Immature natural killer cell (primary cell): ENCODE results near the gene HK3. TPM values are rescaled to one million over a fixed set of nuclear protein-coding genes. Genes with fewer than 3 reads are reported as not detected.

ENCODE experiments used
- DNase-seq, 3 donors: peaks; one replicate each; pipeline ENCODE4 v3.0.0; 2022; ENCODE audit warnings: mixed read lengths in 1 of 3
- H3K27ac Mint-ChIP-seq, 6 donors: one replicate each; pipeline ENCODE4 v1.8.0; 2020; ENCODE audit warnings: mixed read lengths in 6 of 6, mild to moderate bottlenecking in 5 of 6, inconsistent platforms in 4 of 6, moderate library complexity in 3 of 6
- H3K27me3 Mint-ChIP-seq, 3 donors: one replicate each; pipeline ENCODE4 v1.8.0; 2020 to 2021; ENCODE audit warnings: low read depth in 3 of 3, mild to moderate bottlenecking in 3 of 3, mixed read lengths in 3 of 3, moderate library complexity in 3 of 3, inconsistent platforms in 1 of 3
- H3K36me3 Mint-ChIP-seq, 3 donors: one replicate each; pipeline ENCODE4 v1.8.0; 2020; ENCODE audit warnings: mixed read lengths in 3 of 3, inconsistent platforms in 2 of 3, mild to moderate bottlenecking in 2 of 3
- H3K4me1 Mint-ChIP-seq, 2 donors: one replicate each; pipeline ENCODE4 v1.8.0; 2020; ENCODE audit warnings: inconsistent platforms in 2 of 2, mild to moderate bottlenecking in 2 of 2, mixed read lengths in 2 of 2, moderate library complexity in 1 of 2
- H3K4me3 Mint-ChIP-seq, 5 donors: one replicate each; pipeline ENCODE4 v1.8.0; 2020; ENCODE audit warnings: mild to moderate bottlenecking in 5 of 5, mixed read lengths in 5 of 5, inconsistent platforms in 3 of 5, moderate library complexity in 3 of 5
- H3K9me3 Mint-ChIP-seq, 6 donors: one replicate each; pipeline ENCODE4 v1.8.0; 2020; ENCODE audit warnings: mild to moderate bottlenecking in 6 of 6, mixed read lengths in 6 of 6, inconsistent platforms in 4 of 6, moderate library complexity in 3 of 6
- polyA plus RNA-seq, 3 donors: library from polyadenylated mRNA; unstranded; fragments of 300-500 nt; fragmentation: Illumina TruSeq; gene quantifications; one replicate each; pipeline ENCODE4 v1.2.3, GENCODE V29; 2021

HK3 gene
- polyA plus RNA-seq, 3 donors from 2014 or later, result 0.21 to 2.5 (median 2.4) TPM

DNA sequence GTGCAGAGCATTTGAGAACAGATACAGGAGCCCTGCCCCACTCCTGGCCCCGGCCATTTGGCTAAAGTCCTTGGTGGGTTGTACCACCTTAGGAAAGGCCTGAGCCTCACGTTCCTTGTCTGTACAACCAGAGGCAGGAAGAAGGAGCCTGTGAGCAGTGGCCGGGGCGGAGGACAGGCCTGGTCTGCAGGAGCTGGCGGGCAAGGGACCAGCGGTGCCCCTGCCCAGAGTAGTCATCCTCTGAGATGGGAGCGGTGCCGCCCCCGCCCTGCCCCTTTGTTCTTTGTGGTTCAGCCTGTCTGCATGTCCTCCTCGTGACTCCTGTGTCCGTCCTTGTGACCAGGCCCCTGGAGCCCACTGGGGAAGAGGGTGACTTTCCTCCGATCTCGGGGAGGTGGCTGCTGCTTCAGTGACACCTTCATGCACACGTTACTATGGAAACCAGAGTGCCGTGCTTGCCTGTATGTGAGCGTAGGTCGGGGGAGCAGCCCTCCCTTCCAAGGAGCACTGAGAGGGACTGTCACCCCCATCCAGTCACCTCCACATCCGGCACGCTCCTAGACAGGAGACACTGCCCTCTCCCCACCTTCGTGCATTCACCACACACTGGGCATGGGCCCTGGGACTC, 45.9 kb downstream of the HK3 start:
- peaks cover 0 to 8% (median 8%) of the 10 kb centered on the region in 3 donors for H3K27me3 Mint-ChIP-seq

DNA sequence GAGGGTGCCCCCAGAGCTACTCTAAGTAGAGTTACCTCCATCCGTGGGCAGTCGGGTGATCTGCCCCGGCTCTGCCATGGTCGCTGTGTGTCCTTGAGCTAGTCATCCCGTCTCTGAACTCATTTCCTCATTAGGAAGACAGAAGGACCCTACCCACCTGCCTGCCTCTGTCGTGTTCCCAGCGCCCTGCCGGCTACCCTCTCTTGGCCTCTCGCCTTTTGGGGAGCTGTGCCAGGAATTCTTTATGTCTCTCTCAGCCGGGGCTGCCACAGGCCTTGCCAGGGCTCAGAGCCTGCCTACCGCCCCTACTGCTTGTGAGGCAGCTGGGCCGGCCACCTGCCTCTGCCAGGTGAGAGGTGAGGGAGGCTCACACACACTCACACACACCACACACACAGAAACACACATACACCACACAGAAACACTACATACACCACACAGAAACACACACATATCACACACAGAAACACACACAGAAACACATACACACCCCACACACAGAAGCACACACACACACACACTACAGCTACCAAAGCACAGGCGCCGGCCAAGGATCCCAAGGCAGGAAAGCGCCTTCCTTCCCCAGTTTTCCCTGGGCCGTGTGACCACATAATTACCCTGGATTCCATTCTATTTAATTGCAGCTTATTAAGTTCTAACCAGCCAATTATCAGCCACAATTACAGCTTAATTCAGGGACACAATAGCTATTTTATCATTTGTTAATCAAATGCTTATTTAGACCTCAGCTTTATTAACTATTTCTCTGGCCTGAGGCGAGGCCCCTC, 47.1 kb downstream of the HK3 start:
- H3K4me3 Mint-ChIP-seq, result no peak overlapping the region
- no peak overlapping the region for H3K27ac Mint-ChIP-seq
- no peak for DNase-seq
- H3K4me1 Mint-ChIP-seq, result no peaks in the 10 kb centered on the region
- H3K9me3 Mint-ChIP-seq, result no peaks in the 10 kb centered on the region
- H3K36me3 Mint-ChIP-seq, result no peaks in the 10 kb centered on the region
- H3K27me3 Mint-ChIP-seq, result peaks cover 0 to 10% (median 8%) of the 10 kb centered on the region in 3 donors

More for the DNA sequence above, 45.9 kb downstream of the HK3 start:
- Mint-ChIP-seq H3K4me1 (no peaks in the 10 kb centered on the region), H3K27ac (no peak overlapping the region), H3K4me3 (no peak overlapping the region), H3K36me3 (no peaks in the 10 kb centered on the region), H3K9me3 (no peaks in the 10 kb centered on the region)
- DNase-seq, result no peak

DNA sequence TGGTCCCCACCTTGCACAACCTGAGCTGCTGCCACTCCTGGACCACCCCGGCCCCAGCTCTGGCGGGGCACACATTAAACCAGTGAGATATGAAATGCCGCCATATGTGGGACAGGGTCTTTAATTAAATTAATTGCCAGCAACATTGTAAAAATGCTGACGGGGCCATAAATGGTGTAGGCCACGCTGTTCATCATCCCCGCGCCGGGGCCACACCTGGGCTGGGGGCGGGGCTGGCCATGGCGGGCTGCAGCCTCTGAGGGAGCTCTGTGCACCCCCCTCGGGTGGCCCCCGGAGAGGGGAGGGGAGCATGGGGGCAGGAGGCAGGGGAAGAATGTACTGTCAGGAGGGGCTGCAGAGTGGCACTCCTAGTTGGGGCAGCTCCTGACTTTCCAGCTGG, 47.8 kb downstream of the HK3 start:
- DNase-seq, result no peak
- Mint-ChIP-seq H3K36me3 (no peaks in the 10 kb centered on the region), H3K4me3 (no peak overlapping the region), H3K27ac (no peak overlapping the region), H3K9me3 (no peaks in the 10 kb centered on the region), H3K27me3 (peaks cover 0 to 13% (median 8%) of the 10 kb centered on the region in 3 donors), H3K4me1 (no peaks in the 10 kb centered on the region)

DNA sequence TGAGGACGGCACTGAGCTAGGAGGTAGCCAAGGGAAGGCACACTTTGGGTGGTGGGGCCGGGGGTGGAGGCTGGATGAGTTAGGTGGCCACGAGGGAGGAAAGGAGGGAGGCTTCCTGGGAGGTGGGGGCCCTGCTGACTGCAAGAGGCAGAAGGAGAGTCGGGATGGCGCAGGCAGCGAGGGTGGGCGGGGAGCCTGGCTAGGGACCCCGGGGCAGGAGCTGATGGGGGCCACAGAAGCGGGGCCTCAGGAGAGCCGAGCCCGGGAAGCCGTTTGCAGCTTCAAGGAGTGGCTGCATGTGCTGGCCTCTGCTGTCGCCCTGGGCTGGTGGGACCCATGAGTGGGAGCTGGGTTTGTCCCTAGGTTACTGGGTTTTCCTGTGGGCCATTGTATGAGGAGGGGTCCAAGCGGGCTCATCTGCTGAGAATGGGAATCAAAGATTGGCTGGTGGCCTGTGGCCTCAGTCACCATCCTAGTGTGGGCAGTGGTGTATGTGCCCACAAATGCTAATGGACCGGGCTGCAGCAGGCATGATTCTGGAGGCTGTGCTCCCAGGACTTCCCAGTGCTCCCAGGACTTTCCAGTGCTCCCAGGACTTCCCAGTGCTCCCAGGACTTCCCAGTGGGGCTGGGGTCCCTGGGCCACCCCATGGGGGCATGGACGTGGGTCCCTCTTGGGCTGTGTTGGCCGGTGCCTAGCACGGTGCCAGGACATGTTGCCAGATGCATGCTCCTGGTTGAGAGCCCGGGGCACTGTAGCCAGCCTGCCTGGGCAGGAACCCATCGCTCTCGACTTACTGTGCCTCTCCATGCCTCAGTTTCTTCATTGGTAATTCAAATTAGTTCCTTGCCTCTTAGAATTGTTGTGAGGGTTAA, 48.5 kb downstream of the HK3 start:
- Mint-ChIP-seq H3K36me3 (no peaks in the 10 kb centered on the region), H3K4me1 (no peaks in the 10 kb centered on the region), H3K27me3 (peaks cover 0 to 15% (median 11%) of the 10 kb centered on the region in 3 donors), H3K27ac (no peak overlapping the region), H3K4me3 (no peak overlapping the region), H3K9me3 (no peaks in the 10 kb centered on the region)
- DNase-seq, result no peak

DNA sequence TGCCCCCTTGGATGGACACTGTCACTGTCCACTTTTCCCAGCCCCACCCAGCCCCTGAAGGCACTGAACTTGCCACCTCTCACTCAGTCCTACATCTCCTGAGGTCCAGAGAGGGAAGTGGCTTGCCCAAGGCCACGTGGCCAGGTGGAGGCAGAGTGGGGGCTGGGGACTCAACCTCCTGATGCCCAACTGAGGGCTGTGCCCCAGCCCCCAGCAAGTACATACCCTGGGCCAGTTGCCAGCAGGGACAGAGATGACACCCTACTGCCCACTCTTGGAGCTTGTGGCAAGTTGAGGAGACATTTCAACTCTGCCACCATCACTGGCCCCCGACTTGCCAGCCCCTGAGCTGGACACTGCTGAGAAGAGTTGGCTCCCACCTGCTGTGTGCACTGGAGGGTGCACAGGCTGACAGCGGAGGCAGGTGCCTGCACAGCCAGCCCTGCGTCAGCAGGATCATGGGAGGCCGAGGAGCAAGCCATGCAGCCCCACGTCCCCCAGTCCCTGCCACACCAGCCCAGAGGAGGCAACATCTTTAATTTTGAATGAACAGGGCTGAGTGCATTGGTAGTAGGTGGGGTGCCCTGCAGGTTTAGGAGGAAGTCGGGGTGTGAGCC, 49.4 kb downstream of the HK3 start:
- Mint-ChIP-seq H3K9me3 (no peaks in the 10 kb centered on the region), H3K36me3 (no peaks in the 10 kb centered on the region), H3K27ac (no peak overlapping the region), H3K4me1 (no peaks in the 10 kb centered on the region), H3K4me3 (no peak overlapping the region), H3K27me3 (peaks cover 0 to 17% (median 13%) of the 10 kb centered on the region in 3 donors)
- no peak for DNase-seq

DNA sequence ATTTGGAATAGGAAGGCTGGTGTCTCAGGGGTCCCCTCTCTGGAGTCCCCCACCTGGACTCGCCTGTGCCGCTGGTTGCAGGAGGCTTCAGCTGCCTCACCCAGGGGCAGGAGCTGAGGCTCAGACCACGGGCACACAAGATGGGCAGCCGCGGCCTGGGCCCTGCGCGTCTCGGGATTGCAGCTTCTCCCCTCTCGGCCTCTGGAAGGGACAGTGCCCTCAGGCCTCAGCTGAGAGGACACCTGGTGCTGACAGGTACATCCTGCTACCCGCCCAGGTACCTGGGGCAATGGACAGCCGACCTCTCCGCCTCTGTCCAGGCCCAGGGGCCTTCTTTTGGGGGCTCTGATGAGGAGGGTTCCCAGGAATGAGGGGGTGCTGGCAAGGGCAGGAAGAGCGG, 50.5 kb downstream of the HK3 start:
- Mint-ChIP-seq H3K9me3 (no peaks in the 10 kb centered on the region), H3K36me3 (no peaks in the 10 kb centered on the region), H3K4me3 (no peak overlapping the region), H3K4me1 (no peaks in the 10 kb centered on the region), H3K27me3 (peaks cover 0 to 17% (median 7%) of the 10 kb centered on the region in 3 donors), H3K27ac (no peak overlapping the region)
- DNase-seq, result no peak

DNA sequence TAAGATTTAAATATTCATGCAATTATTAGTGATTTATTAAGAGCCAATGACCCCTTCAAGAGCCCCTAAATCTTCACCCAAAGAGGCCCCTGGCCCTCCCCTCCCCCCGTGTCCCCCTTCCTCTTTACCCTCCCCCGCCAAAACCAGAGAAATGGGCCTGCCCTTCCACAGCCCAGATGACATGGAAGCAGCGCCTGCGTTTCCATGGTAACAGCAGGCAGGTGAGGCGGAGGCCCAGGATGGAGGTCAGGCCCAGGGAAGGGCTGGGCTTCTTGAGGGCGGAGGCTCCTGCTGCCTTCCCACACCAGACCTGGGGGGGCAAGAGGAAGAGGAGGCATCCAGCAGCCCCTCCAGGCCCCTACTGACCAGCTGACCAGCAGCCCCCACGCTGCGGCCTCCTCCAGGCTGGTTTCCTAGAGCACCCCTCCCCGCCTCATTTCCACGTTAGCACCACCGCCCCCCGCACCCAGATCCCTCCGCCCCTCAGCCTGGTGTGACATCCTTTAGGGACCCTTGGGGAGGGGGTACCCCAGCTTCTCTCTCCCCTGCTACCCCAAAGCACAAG, 51.3 kb downstream of the HK3 start:
- Mint-ChIP-seq H3K27ac (no peak overlapping the region), H3K9me3 (no peaks in the 10 kb centered on the region), H3K27me3 (peaks cover 0 to 20% (median 6%) of the 10 kb centered on the region in 3 donors), H3K36me3 (no peaks in the 10 kb centered on the region), H3K4me3 (no peak overlapping the region), H3K4me1 (no peaks in the 10 kb centered on the region)
- DNase-seq, result no peak

DNA sequence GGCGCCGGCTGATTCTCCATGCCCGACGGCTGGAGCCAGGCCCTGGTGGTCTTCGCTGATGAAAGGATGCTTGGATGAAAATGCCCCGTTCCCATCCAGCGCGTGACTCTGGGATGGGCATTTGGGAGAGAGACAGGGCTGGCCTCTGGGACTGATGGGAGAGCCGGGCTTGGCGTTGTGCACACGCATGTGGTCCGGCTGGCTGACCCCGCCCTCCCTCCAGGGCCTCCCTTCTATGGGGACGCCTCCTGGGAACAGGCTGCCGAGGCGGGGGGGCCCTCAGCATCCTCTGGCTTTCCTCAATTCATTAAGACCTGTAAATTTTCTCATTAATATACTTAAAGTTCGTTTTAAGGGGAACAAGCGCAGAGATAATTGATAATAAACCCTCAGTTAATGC, 52.0 kb downstream of the HK3 start:
- peaks cover 0 to 20% (median 5%) of the 10 kb centered on the region in 3 donors for H3K27me3 Mint-ChIP-seq
- no peak overlapping the region for H3K4me3 Mint-ChIP-seq
- H3K4me1 Mint-ChIP-seq, result no peaks in the 10 kb centered on the region
- no peaks in the 10 kb centered on the region for H3K9me3 Mint-ChIP-seq
- no peak for DNase-seq
- H3K27ac Mint-ChIP-seq, result no peak overlapping the region
- no peaks in the 10 kb centered on the region for H3K36me3 Mint-ChIP-seq

DNA sequence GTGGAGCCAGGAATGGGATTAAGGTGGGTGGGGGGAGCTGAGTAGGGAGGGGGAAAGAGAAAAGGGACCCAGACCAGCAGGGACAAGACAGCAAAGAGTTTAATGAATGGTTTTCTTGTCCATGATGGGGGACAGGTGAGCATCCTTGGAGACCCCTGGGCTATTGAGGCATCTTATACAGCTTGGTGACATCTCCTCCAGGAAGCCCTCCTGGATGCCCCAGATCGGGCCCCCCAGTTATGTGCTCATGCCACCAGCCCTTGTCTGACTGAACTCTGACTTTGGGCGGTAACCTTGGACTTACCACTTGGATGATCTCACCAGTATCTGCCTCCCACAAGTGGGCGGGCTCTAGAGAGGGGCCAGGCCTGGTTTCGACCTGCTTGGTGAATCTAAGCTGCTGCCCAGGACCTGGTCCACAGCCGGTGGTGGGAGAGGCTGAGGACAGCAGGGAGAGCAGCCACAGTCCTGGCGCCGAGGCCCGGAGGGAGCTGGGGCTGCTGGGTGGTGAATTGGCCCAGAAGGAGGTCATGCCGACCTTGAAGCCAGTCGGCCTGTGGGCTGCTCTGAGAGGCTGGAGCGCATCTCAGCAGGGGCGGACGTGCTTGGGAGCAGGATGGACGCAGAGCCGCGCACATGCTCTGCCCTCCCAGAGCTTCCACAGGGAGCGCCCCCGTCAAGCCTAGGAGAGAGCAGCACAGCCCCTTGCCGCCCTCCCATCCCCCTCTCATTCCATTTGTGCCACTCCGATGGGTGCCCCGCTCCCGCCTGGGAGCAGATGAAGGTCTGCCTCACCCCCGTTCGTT, 52.6 kb downstream of the HK3 start:
- Mint-ChIP-seq H3K4me3 (no peak overlapping the region), H3K36me3 (no peaks in the 10 kb centered on the region), H3K9me3 (no peaks in the 10 kb centered on the region), H3K27ac (no peak overlapping the region), H3K4me1 (no peaks in the 10 kb centered on the region), H3K27me3 (peaks cover 0 to 19% (median 5%) of the 10 kb centered on the region in 3 donors)
- DNase-seq, result no peak

DNA sequence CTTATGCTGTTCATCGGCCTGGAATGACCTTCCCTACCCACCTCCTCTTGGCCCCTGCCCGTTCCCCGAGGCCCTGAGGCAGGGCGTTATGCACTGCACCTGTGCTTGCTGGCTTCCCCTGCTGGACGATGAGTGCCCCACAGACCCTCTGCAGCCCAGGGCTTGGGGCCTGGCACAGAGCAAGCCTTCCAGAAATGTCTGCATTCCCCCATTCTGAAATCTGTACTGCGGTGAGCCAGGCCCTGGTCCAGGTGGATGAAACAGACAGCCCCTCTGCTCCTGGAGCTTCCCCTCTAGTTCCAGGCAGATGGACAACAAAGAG, 53.8 kb downstream of the HK3 start:
- H3K4me3 Mint-ChIP-seq, result no peak overlapping the region
- H3K36me3 Mint-ChIP-seq, result no peaks in the 10 kb centered on the region
- no peak overlapping the region for H3K27ac Mint-ChIP-seq
- peaks cover 0 to 22% (median 5%) of the 10 kb centered on the region in 3 donors for H3K27me3 Mint-ChIP-seq
- H3K4me1 Mint-ChIP-seq, result no peaks in the 10 kb centered on the region
- H3K9me3 Mint-ChIP-seq, result no peaks in the 10 kb centered on the region
- no peak for DNase-seq

DNA sequence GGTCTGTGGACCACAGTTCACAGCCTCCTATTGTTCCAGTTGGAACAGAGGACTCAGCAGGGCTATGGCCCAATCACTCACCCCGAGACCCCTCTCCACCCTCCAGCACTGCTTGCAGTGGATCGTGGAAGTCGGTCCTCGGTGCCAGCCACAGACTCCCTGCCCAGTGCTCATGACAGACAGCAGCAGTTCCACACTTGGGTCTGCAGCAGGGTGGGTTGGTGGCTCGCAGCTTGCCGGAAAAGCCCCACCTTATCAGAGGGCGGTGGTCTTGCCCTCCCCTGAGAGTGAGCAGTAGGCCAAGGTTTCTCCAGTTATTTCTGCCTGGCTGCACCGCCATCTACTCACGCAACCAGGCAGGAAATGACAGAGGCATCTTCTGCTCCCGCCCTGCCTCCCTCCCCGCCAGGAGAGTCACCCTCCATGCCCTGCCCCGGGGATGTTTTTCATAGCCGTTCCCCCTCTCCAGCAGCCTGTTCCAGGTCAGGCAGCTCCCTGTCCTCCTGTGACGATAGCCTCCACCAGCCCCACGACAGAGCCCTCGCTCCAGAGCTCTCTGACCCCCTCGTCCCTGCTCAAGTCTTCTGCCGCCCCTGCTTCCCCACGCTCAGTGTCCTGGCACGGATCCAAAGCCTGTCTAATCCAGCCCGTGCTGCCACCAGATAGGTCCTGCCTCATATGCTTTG, 54.3 kb downstream of the HK3 start:
- DNase-seq, result no peak
- H3K9me3 Mint-ChIP-seq, result no peaks in the 10 kb centered on the region
- H3K27ac Mint-ChIP-seq, result no peak overlapping the region
- H3K36me3 Mint-ChIP-seq, result no peaks in the 10 kb centered on the region
- no peaks in the 10 kb centered on the region for H3K4me1 Mint-ChIP-seq
- peaks cover 0 to 19% (median 5%) of the 10 kb centered on the region in 3 donors for H3K27me3 Mint-ChIP-seq
- no peak overlapping the region for H3K4me3 Mint-ChIP-seq

DNA sequence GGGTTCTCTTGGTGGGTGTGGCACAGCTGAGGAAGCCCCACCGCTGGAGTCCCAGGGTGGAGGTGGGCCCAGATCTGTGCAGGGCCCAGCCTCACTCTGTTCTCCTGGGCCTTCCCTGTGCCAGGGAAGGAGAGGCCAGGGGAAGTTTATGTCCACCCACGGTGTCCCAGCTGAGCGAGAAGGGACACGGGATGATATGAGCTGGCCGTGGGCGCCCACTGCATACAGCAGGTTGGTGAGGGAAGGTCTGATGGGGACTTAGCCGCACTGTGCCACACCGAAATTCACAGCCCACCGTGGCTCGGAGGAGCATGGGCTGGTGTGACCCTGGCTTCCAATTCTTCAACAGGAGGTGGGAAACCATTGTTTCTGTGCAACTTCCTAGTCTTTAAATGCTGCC, 54.9 kb downstream of the HK3 start:
- no peaks in the 10 kb centered on the region for H3K36me3 Mint-ChIP-seq
- no peaks in the 10 kb centered on the region for H3K4me1 Mint-ChIP-seq
- H3K27ac Mint-ChIP-seq, result no peak overlapping the region
- DNase-seq, result no peak
- H3K4me3 Mint-ChIP-seq, result no peak overlapping the region
- H3K27me3 Mint-ChIP-seq, result peaks cover 0 to 19% (median 5%) of the 10 kb centered on the region in 3 donors
- H3K9me3 Mint-ChIP-seq, result no peaks in the 10 kb centered on the region
